ENCODE results near the gene BDKRB2.

Gene BDKRB2

GRCh38 chr14:96277890-96278289 lies 73.3 kb downstream of the BDKRB2 start:
- TF ChIP-seq EZH2 (optimal IDR thresholded peaks at IDR 0.05; ENCODE audit: low read depth, low read length), result no peak
- no peak for TF ChIP-seq EZH2phosphoT487 (IDR thresholded peaks at IDR 0.05; ENCODE audit: low read length)
- TF ChIP-seq, protein P1, sequence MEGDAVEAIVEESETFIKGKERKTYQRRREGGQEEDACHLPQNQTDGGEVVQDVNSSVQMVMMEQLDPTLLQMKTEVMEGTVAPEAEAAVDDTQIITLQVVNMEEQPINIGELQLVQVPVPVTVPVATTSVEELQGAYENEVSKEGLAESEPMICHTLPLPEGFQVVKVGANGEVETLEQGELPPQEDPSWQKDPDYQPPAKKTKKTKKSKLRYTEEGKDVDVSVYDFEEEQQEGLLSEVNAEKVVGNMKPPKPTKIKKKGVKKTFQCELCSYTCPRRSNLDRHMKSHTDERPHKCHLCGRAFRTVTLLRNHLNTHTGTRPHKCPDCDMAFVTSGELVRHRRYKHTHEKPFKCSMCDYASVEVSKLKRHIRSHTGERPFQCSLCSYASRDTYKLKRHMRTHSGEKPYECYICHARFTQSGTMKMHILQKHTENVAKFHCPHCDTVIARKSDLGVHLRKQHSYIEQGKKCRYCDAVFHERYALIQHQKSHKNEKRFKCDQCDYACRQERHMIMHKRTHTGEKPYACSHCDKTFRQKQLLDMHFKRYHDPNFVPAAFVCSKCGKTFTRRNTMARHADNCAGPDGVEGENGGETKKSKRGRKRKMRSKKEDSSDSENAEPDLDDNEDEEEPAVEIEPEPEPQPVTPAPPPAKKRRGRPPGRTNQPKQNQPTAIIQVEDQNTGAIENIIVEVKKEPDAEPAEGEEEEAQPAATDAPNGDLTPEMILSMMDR (IDR thresholded peaks at IDR 0.05; ENCODE audit: low read length), result no peak
- no peaks in the 10 kb centered on the region for H3F3A ChIP-seq (ENCODE audit: insufficient read depth, low read length)
- H4K20me1 ChIP-seq (ENCODE audit: insufficient read depth, low read length), result no peaks in the 10 kb centered on the region
- H3K4me3 ChIP-seq (ENCODE audit: low read length), result no peak overlapping the region
- H2AFZ ChIP-seq (ENCODE audit: low read length), result no peak overlapping the region
- no peaks in the 10 kb centered on the region for H3K36me3 ChIP-seq (replicated peaks; ENCODE audit: insufficient read depth, low read length)
- H3K4me2 ChIP-seq (ENCODE audit: low read depth, low read length), result no peak overlapping the region
- no peak overlapping the region for H3K9ac ChIP-seq (ENCODE audit: low read length)
- no peak overlapping the region for H3K27ac ChIP-seq (ENCODE audit: low read length)
- H3K9me2 ChIP-seq (replicated peaks; ENCODE audit: insufficient read depth, low read length), result no peaks in the 10 kb centered on the region
- no peaks in the 10 kb centered on the region for H3K79me2 ChIP-seq (ENCODE audit: low read length)
- H3K27me3 ChIP-seq (replicated peaks; ENCODE audit: insufficient read depth, low read length), result no peaks in the 10 kb centered on the region
- no peak for DNase-seq
- no peaks in the 10 kb centered on the region for H3K9me3 ChIP-seq (replicated peaks; ENCODE audit: insufficient read depth, low read length)
- no peaks in the 10 kb centered on the region for H3K4me1 ChIP-seq (ENCODE audit: low read length)

- Histone ChIP-seq H3K27me3 (replicated peaks; ENCODE audit: insufficient read depth, low read length) (no peaks in the 10 kb centered on the region), H3K4me1 (ENCODE audit: low read length) (no peaks in the 10 kb centered on the region), H3F3A (ENCODE audit: insufficient read depth, low read length) (no peaks in the 10 kb centered on the region), H3K36me3 (replicated peaks; ENCODE audit: insufficient read depth, low read length) (no peaks in the 10 kb centered on the region), H3K4me3 (ENCODE audit: low read length) (no peak overlapping the region), H2AFZ (ENCODE audit: low read length) (no peak overlapping the region), H3K27ac (ENCODE audit: low read length) (no peak overlapping the region), H3K9ac (ENCODE audit: low read length) (no peak overlapping the region), H4K20me1 (ENCODE audit: insufficient read depth, low read length) (no peaks in the 10 kb centered on the region), H3K79me2 (ENCODE audit: low read length) (no peaks in the 10 kb centered on the region), H3K4me2 (ENCODE audit: low read depth, low read length) (no peak overlapping the region), H3K9me2 (replicated peaks; ENCODE audit: insufficient read depth, low read length) (no peaks in the 10 kb centered on the region), H3K9me3 (replicated peaks; ENCODE audit: insufficient read depth, low read length) (no peaks in the 10 kb centered on the region)
- TF ChIP-seq EZH2 (optimal IDR thresholded peaks at IDR 0.05; ENCODE audit: low read depth, low read length) (no peak), EZH2phosphoT487 (IDR thresholded peaks at IDR 0.05; ENCODE audit: low read length) (no peak)
- TF ChIP-seq, protein P1 (IDR thresholded peaks at IDR 0.05; ENCODE audit: low read length), result no peak
- DNase-seq, result no peak
These were observed 74.9 kb downstream of the BDKRB2 start for GRCh38 chr14:96279564-96279963.

GRCh38 chr14:96280104-96280503 lies 75.5 kb downstream of the BDKRB2 start:
- no peaks in the 10 kb centered on the region for H3K79me2 ChIP-seq (ENCODE audit: low read length)
- H4K20me1 ChIP-seq (ENCODE audit: insufficient read depth, low read length), result no peaks in the 10 kb centered on the region
- no peaks in the 10 kb centered on the region for H3K4me1 ChIP-seq (ENCODE audit: low read length)
- no peak overlapping the region for H2AFZ ChIP-seq (ENCODE audit: low read length)
- H3K36me3 ChIP-seq (replicated peaks; ENCODE audit: insufficient read depth, low read length), result no peaks in the 10 kb centered on the region
- H3K4me3 ChIP-seq (ENCODE audit: low read length), result no peak overlapping the region
- H3K9ac ChIP-seq (ENCODE audit: low read length), result no peak overlapping the region
- H3K27ac ChIP-seq (ENCODE audit: low read length), result no peak overlapping the region
- no peaks in the 10 kb centered on the region for H3F3A ChIP-seq (ENCODE audit: insufficient read depth, low read length)
- no peak overlapping the region for H3K4me2 ChIP-seq (ENCODE audit: low read depth, low read length)
- no peaks in the 10 kb centered on the region for H3K27me3 ChIP-seq (replicated peaks; ENCODE audit: insufficient read depth, low read length)
- no peak for DNase-seq
- no peaks in the 10 kb centered on the region for H3K9me2 ChIP-seq (replicated peaks; ENCODE audit: insufficient read depth, low read length)
- no peaks in the 10 kb centered on the region for H3K9me3 ChIP-seq (replicated peaks; ENCODE audit: insufficient read depth, low read length)
- TF ChIP-seq, protein P1 (IDR thresholded peaks at IDR 0.05; ENCODE audit: low read length), result no peak
